Sciatic nerve (tissue), 2 donors: Measurements from ENCODE around the gene THRSP. TPM values are rescaled to one million over a fixed set of nuclear protein-coding genes. Genes with fewer than 3 reads are reported as not detected.
"Not testable (repeated sequence)": the region's sequence is repeated elsewhere in the genome, so short reads cannot be mapped to it uniquely, and the experiment has no call there.

Experiments used
- ATAC-seq: fragments of 200-7000 bp; cut with Tn5 transposase; one replicate; pipeline ENCODE4 v1.9.1; 2020; ENCODE audit warnings: mild to moderate bottlenecking, moderate library complexity
- DNase-seq: peaks from one replicate; pipeline ENCODE4 v3.0.0-alpha.2; 2020; ENCODE audit warnings: low spot score
- intact Hi-C: fragments of 100-400 bp; cut with DNase I; formaldehyde crosslinking; loops from one replicate; pipeline ENCODE4 v1.14.2; 2022
- total RNA-seq: library from RNA; stranded (reverse); fragmentation: NEBNext Ultra II Directional; extraction: Animal tissue kit (Norgen Biotek cat#: 25700); gene quantifications from one replicate; pipeline ENCODE4 v1.2.1, GENCODE V29; 2021
- donor health status: DM: no; HTN: no; CAD: no.
- donor health status: DM: no; HTN: no; CAD: no.

The THRSP gene
- total RNA-seq, 1 donor from 2014 or later: 39.4 TPM

- DNase-seq (no peak), ATAC-seq (peak; percentile 14)
- intact Hi-C loops: no loop called here
Observed at GRCh38 chr11:78080084-78080817, 16.6 kb downstream of the THRSP start.

GRCh38 chr11:78080818-78081495, 17.3 kb downstream of the THRSP start:
- ATAC-seq (no peak), DNase-seq (no peak)
- intact Hi-C loops: no loop called here

GRCh38 chr11:78081583-78081982, 17.9 kb downstream of the THRSP start:
- no peak for DNase-seq
- intact Hi-C loops: no loop called here
- no peak for ATAC-seq

GRCh38 chr11:78082146-78082545, 18.5 kb downstream of the THRSP start:
- DNase-seq (no peak), ATAC-seq (no peak)
- intact Hi-C loops: no loop called here

GRCh38 chr11:78083021-78083420, 19.4 kb downstream of the THRSP start:
- no peak for DNase-seq
- intact Hi-C loops: no loop called here
- no peak for ATAC-seq

GRCh38 chr11:78084506-78084905, 20.8 kb downstream of the THRSP start:
- DNase-seq, ATAC-seq, intact Hi-C loops: not testable (repeated sequence)

GRCh38 chr11:78085972-78086371, 22.3 kb downstream of the THRSP start:
- ATAC-seq (no peak), DNase-seq (no peak)
- intact Hi-C loops: no loop called here

- ATAC-seq, intact Hi-C loops, DNase-seq: not testable (repeated sequence)
Observed at GRCh38 chr11:78086521-78087074, 22.9 kb downstream of the THRSP start.

GRCh38 chr11:78094250-78094649, 30.6 kb downstream of the THRSP start:
- no peak for DNase-seq
- intact Hi-C loops: no loop called here
- ATAC-seq: no peak

- ATAC-seq: no peak
Observed at GRCh38 chr11:78097666-78098385, 34.2 kb downstream of the THRSP start.

GRCh38 chr11:78099666-78100065, 36.0 kb downstream of the THRSP start:
- no peak for DNase-seq
- no peak for ATAC-seq
- intact Hi-C loops: no loop called here

More at GRCh38 chr11:78097666-78098385, 34.2 kb downstream of the THRSP start:
- no peak for DNase-seq
- intact Hi-C loops: no loop called here

- DNase-seq (no peak), ATAC-seq (no peak)
- intact Hi-C loops: no loop called here
Observed at GRCh38 chr11:78100261-78100660, 36.6 kb downstream of the THRSP start.

GRCh38 chr11:78100676-78101472, 37.2 kb downstream of the THRSP start:
- DNase-seq (no peak), ATAC-seq (no peak)
- intact Hi-C loops: no loop called here

- DNase-seq: no peak
- intact Hi-C loops: no loop called here
- ATAC-seq: no peak
Observed at GRCh38 chr11:78109081-78110015, 45.7 kb downstream of the THRSP start.

GRCh38 chr11:78110351-78110750, 46.7 kb downstream of the THRSP start:
- intact Hi-C loops: no loop called here
- no peak for ATAC-seq

GRCh38 chr11:78110830-78111229, 47.2 kb downstream of the THRSP start:
- ATAC-seq (no peak), DNase-seq (no peak)
- intact Hi-C loops: no loop called here

More at GRCh38 chr11:78110351-78110750, 46.7 kb downstream of the THRSP start:
- no peak for DNase-seq

GRCh38 chr11:78111298-78111697, 47.6 kb downstream of the THRSP start:
- intact Hi-C loops: no loop called here
- DNase-seq: no peak
- ATAC-seq: no peak
